Measurements from ENCODE around the gene RABGAP1L.
"Not testable (repeated sequence)": the region's sequence is repeated elsewhere in the genome, so short reads cannot be mapped to it uniquely, and the experiment has no call there.

RABGAP1L gene

DNA sequence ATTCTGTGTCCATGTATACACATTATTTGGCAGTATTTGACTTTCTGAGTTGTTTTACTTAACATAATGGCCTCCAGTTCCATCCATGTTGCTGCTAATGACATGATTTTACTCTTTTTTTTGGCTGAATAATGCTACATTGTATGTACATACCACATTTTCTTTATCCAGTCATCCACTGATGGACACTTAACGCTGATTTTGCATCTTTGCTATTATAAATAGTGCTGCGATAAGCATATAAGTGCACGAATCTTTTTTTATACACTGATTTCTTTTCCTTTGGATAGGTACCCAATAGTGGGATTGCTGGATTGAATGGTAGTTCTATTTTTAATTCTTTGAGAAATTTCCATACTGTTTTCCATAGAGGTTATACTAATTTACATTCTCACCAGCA is 544.0 kb downstream of the RABGAP1L start:
- Histone ChIP-seq H3K9ac (no peak overlapping the region), H3K4me1 (peaks cover 7% of the 10 kb centered on the region), H3K27ac (no peak overlapping the region), H3K36me3 (no peaks in the 10 kb centered on the region), H3K27me3 (no peaks in the 10 kb centered on the region), H4K20me1 (no peaks in the 10 kb centered on the region), H3K4me2 (no peak overlapping the region), H3K9me3 (no peaks in the 10 kb centered on the region), H3K4me3 (no peak overlapping the region)
- TF ChIP-seq Cebpa-rat (IDR thresholded peaks at IDR 0.05), result no peak

DNA sequence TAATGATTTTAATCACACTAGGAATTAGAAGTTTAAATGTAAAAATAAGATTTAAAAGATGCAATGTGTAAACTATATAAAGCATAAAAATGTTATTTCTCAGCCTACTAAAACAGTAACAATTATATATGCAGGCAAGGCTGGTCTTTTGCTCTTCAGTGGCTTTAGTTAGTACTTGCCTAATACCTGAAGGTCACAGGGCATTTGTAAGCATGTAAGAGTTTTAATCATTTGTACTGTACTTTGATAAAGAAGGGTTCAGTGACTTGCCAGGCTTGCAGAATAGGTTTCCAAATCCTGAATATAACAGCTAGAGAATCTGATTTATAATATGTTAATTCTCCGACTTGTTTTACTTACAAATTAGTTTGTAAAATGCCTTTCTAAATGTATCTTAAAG is 545.0 kb downstream of the RABGAP1L start:
- H3K4me3 ChIP-seq, result no peak overlapping the region
- no peak overlapping the region for H3K9ac ChIP-seq
- no peak for TF ChIP-seq Cebpa-rat (IDR thresholded peaks at IDR 0.05)
- H3K4me1 ChIP-seq, result peaks cover 7% of the 10 kb centered on the region
- no peaks in the 10 kb centered on the region for H4K20me1 ChIP-seq
- no peak overlapping the region for H3K27ac ChIP-seq
- H3K27me3 ChIP-seq, result no peaks in the 10 kb centered on the region
- no peaks in the 10 kb centered on the region for H3K36me3 ChIP-seq
- no peaks in the 10 kb centered on the region for H3K9me3 ChIP-seq
- H3K4me2 ChIP-seq, result no peak overlapping the region

DNA sequence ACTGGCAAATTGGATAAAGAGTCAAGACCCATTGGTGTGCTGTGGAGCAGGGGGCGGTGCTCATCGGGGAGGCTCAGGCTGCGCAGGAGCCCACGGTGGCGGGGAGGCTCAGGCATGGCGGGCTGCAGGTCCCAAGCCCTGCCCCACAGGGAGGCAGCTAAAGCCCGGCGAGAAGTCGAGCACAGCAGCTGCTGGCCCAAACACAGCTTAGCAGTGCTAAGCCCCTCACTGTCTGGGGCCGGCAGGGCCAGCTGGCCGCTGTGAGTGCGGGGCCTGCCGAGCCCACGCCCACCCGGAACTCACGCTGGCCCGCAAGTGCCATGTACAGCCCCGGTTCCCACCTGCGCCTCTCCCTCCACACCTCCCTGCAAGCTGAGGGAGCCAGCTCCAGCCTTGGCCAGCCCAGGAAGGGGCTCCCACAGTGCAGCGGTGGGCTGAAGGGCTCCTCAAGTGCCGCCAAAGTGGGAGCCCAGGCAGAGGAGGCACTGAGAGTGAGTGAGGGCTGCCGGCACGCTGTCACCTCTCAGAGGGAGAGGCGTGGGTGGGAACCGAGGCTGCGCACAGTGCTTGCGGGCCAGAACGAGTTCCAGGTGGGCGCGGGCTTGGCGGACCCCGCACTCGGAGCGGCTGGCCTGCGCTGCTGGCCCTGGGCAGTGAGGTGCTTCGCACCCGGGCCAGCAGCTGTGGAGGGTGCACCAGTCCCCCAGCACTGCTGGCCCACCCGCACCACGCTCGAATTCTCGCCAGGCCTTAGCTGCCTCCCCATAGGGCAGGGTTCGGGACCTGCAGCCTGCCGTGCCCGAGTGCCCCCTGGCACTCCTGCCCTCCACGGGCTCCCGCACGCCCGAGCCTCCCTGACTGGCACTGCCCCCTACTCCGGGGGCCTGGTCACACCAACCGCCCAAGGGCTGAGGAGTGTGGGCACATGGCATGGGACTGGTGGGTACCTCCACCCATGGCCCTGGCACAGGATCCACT is 551.8 kb downstream of the RABGAP1L start:
- H3K4me2 ChIP-seq, result no peak overlapping the region

DNA sequence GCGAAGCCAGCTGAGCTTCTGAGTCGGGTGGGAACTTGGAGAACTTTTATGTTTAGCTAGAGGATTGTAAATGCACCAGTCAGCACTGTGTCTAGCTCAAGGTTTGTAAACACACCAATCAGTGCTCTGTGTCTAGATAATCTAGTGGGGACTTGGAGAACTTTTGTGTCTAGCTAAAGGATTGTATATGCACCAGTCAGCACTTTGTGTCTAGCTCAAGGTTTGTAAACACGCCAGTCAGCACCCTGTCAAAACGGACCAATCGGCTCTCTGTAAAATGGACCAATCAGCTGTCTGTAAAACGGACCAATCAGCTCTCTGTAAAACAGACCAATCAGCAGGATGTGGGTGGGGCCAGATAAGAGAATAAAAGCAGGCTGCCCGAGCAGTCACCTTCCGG is 552.5 kb downstream of the RABGAP1L start:
- H3K27ac ChIP-seq, H3K4me1 ChIP-seq, H3K9ac ChIP-seq, H3K4me3 ChIP-seq, H3K27me3 ChIP-seq, H3K4me2 ChIP-seq, H4K20me1 ChIP-seq: not testable (repeated sequence)
- H3K9me3 ChIP-seq, result peaks cover 23% of the 10 kb centered on the region
- peaks cover 17% of the 10 kb centered on the region; the same call in 1 of the 2 replicates for H3K36me3 ChIP-seq

More for the DNA sequence above, 551.8 kb downstream of the RABGAP1L start:
- H3K27me3 ChIP-seq, result no peaks in the 10 kb centered on the region
- no peak overlapping the region for H3K27ac ChIP-seq
- H4K20me1 ChIP-seq, result no peaks in the 10 kb centered on the region
- peaks cover 17% of the 10 kb centered on the region; the same call in 1 of the 2 replicates for H3K36me3 ChIP-seq
- no peak for TF ChIP-seq Cebpa-rat (IDR thresholded peaks at IDR 0.05)
- peaks cover 23% of the 10 kb centered on the region for H3K9me3 ChIP-seq
- H3K4me3 ChIP-seq, result no peak overlapping the region
- no peaks in the 10 kb centered on the region for H3K4me1 ChIP-seq
- H3K9ac ChIP-seq, result no peak overlapping the region

DNA sequence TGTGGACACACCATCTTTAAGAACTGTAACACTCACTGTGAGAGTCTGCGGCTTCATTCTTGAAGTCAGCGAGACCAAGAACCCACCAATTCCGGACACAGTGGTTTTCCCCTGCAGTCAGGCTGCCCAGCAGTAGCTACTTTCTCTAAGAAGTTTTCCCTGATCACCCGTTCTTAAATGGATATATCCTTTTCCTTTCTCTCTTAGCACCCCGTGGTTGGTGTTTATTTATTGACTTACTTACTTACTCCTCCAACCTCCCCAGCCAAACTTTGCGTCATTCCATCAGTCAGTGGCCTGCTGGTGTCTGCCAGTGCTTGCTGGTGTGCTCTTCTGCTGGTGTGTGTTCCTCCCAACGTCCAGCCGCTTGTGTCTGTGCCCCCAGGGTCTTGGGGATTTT is 553.2 kb downstream of the RABGAP1L start:
- Histone ChIP-seq H3K27me3 (no peaks in the 10 kb centered on the region), H4K20me1 (no peaks in the 10 kb centered on the region), H3K27ac (no peak overlapping the region), H3K9me3 (peaks cover 23% of the 10 kb centered on the region), H3K4me1 (no peaks in the 10 kb centered on the region), H3K36me3 (peaks cover 17% of the 10 kb centered on the region; the same call in 1 of the 2 replicates), H3K4me3 (no peak overlapping the region), H3K9ac (no peak overlapping the region), H3K4me2 (no peak overlapping the region)
- TF ChIP-seq Cebpa-rat (IDR thresholded peaks at IDR 0.05), result no peak

DNA sequence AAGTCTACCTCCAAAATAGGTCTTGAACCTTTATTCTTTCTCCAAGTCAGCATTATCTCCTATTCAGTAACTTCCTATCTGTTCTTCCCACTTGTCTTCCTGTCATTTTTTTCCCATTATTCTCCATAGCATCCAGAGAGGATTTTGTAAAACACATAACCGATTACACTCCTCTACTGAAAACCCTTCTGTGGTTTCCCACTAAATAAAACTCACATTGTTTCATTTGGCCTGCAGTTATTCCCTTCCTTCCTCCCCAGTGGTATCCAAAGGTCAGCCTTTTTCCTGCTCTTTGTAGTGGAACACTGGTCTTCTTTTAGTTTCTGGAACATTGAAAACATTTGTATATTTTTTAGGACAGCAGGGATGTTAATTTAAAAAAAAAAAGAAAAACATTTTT is 554.5 kb downstream of the RABGAP1L start:
- H3K9me3 ChIP-seq, result peaks cover 23% of the 10 kb centered on the region
- H3K4me2 ChIP-seq, result no peak overlapping the region
- no peak overlapping the region for H3K4me3 ChIP-seq
- H3K4me1 ChIP-seq, result no peaks in the 10 kb centered on the region
- H3K36me3 ChIP-seq, result peaks cover 17% of the 10 kb centered on the region; the same call in 1 of the 2 replicates
- TF ChIP-seq Cebpa-rat (IDR thresholded peaks at IDR 0.05), result no peak
- no peak overlapping the region for H3K27ac ChIP-seq
- no peak overlapping the region for H3K9ac ChIP-seq
- H4K20me1 ChIP-seq, result no peaks in the 10 kb centered on the region
- no peaks in the 10 kb centered on the region for H3K27me3 ChIP-seq

DNA sequence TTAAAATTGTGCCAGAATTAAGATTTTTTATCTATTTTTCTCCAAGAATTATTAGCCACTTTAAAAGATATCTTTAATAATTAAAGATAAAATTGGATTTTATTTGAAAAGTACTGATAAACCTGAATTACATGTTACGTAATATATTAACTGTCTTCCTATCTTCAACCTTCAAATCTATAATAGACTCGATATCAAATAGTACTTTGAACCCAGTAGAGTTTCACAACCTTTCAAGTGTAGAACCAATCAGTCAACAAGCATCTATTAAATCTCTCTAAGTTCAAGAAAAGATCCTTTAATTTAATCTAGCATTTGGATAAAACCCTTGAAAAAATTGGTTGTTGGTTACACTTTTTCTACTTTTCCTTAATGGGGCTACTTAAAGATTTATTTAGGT is 559.9 kb downstream of the RABGAP1L start:
- no peak overlapping the region for H3K9ac ChIP-seq
- TF ChIP-seq Cebpa-rat (IDR thresholded peaks at IDR 0.05), result no peak
- H3K4me1 ChIP-seq, result no peaks in the 10 kb centered on the region
- no peak overlapping the region for H3K4me3 ChIP-seq
- H3K27me3 ChIP-seq, result no peaks in the 10 kb centered on the region
- no peaks in the 10 kb centered on the region for H4K20me1 ChIP-seq
- peaks cover 4% of the 10 kb centered on the region; the same call in 1 of the 2 replicates for H3K9me3 ChIP-seq
- H3K36me3 ChIP-seq, result no peaks in the 10 kb centered on the region
- H3K4me2 ChIP-seq, result no peak overlapping the region
- H3K27ac ChIP-seq, result no peak overlapping the region

DNA sequence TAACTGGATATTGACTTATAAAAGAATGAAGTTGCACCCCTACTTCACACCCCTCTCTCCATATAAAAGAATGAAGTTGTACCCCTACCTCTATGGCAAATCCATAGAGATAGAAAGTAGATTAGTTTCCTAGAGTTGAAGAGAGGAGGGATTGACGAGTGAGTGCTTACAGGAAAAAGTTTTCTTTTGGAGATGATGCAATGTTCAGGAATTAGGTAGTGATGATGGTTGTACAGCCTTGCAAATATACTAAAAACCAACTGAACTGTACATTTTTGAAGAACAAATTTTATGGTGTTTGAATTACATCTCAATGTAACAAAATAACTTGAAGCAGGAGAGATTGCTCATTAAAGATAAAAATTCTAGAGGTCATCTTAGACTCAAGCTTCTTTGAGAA is 561.3 kb downstream of the RABGAP1L start:
- Histone ChIP-seq H3K27me3 (no peaks in the 10 kb centered on the region), H4K20me1 (no peaks in the 10 kb centered on the region), H3K4me3 (no peak overlapping the region), H3K9ac (no peak overlapping the region), H3K4me2 (no peak overlapping the region), H3K4me1 (no peaks in the 10 kb centered on the region), H3K9me3 (peaks cover 4% of the 10 kb centered on the region; the same call in 1 of the 2 replicates), H3K36me3 (no peaks in the 10 kb centered on the region), H3K27ac (no peak overlapping the region)
- no peak for TF ChIP-seq Cebpa-rat (IDR thresholded peaks at IDR 0.05)

DNA sequence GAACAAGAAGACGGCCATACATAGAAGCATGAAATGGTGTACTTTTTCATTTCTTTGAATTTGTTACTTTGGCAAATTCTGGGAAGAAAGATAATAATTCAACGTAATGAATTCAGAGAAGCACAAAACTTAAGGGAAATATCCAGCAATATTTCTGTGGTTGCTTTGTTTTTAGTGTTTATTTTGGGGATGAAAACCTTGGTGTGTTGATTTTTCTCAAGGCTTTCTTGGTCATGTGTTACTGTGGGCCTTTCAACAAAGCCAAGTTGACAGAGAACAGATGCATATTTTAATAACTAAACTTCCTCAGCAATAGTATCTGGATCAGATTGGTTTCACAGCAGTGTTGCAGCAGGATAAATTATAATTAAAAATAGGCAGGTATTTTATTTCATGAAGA is 561.9 kb downstream of the RABGAP1L start:
- no peaks in the 10 kb centered on the region for H4K20me1 ChIP-seq
- H3K9me3 ChIP-seq, result peaks cover 4% of the 10 kb centered on the region; the same call in 1 of the 2 replicates
- no peak overlapping the region for H3K27ac ChIP-seq
- no peaks in the 10 kb centered on the region for H3K27me3 ChIP-seq
- no peak overlapping the region for H3K9ac ChIP-seq
- no peak overlapping the region for H3K4me3 ChIP-seq
- H3K36me3 ChIP-seq, result no peaks in the 10 kb centered on the region
- no peak for TF ChIP-seq Cebpa-rat (IDR thresholded peaks at IDR 0.05)
- H3K4me1 ChIP-seq, result no peaks in the 10 kb centered on the region
- H3K4me2 ChIP-seq, result no peak overlapping the region

DNA sequence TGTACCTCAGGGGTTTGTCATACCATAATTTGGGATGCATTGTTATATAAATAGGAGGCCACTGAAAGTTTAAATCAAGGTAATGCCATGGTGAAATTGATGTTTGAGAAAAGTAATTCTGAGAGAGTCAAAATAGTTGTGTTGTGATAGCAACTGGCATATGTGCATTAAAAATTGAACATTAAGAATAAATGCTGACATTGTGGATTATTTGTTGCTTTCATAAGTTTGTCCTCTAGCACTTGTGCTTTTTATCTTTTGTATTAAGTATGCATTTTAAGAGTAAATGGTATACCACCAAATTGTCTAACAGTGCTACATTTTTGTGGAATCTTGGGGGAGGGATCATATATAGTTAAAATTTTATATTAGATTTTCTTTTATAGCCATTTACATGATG is 564.5 kb downstream of the RABGAP1L start:
- Histone ChIP-seq H4K20me1 (no peaks in the 10 kb centered on the region), H3K27me3 (no peaks in the 10 kb centered on the region), H3K4me2 (no peak overlapping the region), H3K4me3 (no peak overlapping the region), H3K9ac (no peak overlapping the region), H3K27ac (no peak overlapping the region), H3K9me3 (peaks cover 4% of the 10 kb centered on the region; the same call in 1 of the 2 replicates), H3K4me1 (no peaks in the 10 kb centered on the region), H3K36me3 (no peaks in the 10 kb centered on the region)
- no peak for TF ChIP-seq Cebpa-rat (IDR thresholded peaks at IDR 0.05)
